Activated CD8-positive, alpha-beta T cell treated with anti-CD3 and anti-CD28 coated beads for 36 hours (primary cell): ENCODE measurements around the gene P3H1. TPM values are rescaled to one million over a fixed set of nuclear protein-coding genes. Genes with fewer than 3 reads are reported as not detected.
"Not testable (repeated sequence)": the region's sequence is repeated elsewhere in the genome, so short reads cannot be mapped to it uniquely, and the experiment has no call there.

ENCODE experiments used
- ATAC-seq: fragments of 200-7000 bp; cut with Tn5 transposase; one replicate; pipeline ENCODE4 v1.10.0; 2021; ENCODE audit warnings: mild to moderate bottlenecking, moderate library complexity
- CTCF ChIA-PET: fragments of 350-600 bp; sonication (Branson Sonifier 250); formaldehyde crosslinking; loops from one replicate; lab custom pipeline; 2021; ENCODE audit warnings: antibody characterized with exemption; lab: Charles Lee
- POLR2A ChIA-PET: fragments of 350-600 bp; sonication (Branson Sonifier 250); formaldehyde crosslinking; loops from one replicate; lab custom pipeline; 2021; ENCODE audit warnings: antibody characterized with exemption; lab: Charles Lee
- DNase-seq: peaks from one replicate; pipeline ENCODE4 v3.0.0-alpha.2; 2020
- H3K27ac Mint-ChIP-seq: one replicate; pipeline ENCODE4 v1.8.0; 2021; ENCODE audit warnings: mild to moderate bottlenecking, mixed read lengths
- H3K27me3 Mint-ChIP-seq: one replicate; pipeline ENCODE4 v1.8.0; 2021; ENCODE audit warnings: mixed read lengths
- H3K36me3 Mint-ChIP-seq: one replicate; pipeline ENCODE4 v1.8.0; 2021; ENCODE audit warnings: low read depth, mixed read lengths
- H3K4me1 Mint-ChIP-seq: one replicate; pipeline ENCODE4 v1.8.0; 2021; ENCODE audit warnings: low read depth, mixed read lengths
- H3K4me3 Mint-ChIP-seq: one replicate; pipeline ENCODE4 v1.8.0; 2021; ENCODE audit warnings: mild to moderate bottlenecking, moderate library complexity, mixed read lengths
- H3K9me3 Mint-ChIP-seq: one replicate; pipeline ENCODE4 v1.8.0; 2021; ENCODE audit warnings: mixed read lengths
- intact Hi-C: fragments of 100-400 bp; cut with micrococcal nuclease; formaldehyde crosslinking; loops from one replicate; pipeline ENCODE4 v1.10.0; 2022
- total RNA-seq, 2 experiments: library from RNA; stranded (reverse); gene quantifications; one replicate each; pipeline ENCODE4 v1.2.3, GENCODE V29; 2021
- TF ChIP-seq, protein P1 (sequence below): fragments of 200-600 bp; IDR thresholded peaks from one replicate; pipeline ENCODE4 v1.8.0; 2022; ENCODE audit warnings: antibody characterized with exemption, mild to moderate bottlenecking

Gene P3H1, protein sequence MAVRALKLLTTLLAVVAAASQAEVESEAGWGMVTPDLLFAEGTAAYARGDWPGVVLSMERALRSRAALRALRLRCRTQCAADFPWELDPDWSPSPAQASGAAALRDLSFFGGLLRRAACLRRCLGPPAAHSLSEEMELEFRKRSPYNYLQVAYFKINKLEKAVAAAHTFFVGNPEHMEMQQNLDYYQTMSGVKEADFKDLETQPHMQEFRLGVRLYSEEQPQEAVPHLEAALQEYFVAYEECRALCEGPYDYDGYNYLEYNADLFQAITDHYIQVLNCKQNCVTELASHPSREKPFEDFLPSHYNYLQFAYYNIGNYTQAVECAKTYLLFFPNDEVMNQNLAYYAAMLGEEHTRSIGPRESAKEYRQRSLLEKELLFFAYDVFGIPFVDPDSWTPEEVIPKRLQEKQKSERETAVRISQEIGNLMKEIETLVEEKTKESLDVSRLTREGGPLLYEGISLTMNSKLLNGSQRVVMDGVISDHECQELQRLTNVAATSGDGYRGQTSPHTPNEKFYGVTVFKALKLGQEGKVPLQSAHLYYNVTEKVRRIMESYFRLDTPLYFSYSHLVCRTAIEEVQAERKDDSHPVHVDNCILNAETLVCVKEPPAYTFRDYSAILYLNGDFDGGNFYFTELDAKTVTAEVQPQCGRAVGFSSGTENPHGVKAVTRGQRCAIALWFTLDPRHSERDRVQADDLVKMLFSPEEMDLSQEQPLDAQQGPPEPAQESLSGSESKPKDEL
- total RNA-seq = 10 to 100 TPM; 34.7 to 34.8 TPM

DNA sequence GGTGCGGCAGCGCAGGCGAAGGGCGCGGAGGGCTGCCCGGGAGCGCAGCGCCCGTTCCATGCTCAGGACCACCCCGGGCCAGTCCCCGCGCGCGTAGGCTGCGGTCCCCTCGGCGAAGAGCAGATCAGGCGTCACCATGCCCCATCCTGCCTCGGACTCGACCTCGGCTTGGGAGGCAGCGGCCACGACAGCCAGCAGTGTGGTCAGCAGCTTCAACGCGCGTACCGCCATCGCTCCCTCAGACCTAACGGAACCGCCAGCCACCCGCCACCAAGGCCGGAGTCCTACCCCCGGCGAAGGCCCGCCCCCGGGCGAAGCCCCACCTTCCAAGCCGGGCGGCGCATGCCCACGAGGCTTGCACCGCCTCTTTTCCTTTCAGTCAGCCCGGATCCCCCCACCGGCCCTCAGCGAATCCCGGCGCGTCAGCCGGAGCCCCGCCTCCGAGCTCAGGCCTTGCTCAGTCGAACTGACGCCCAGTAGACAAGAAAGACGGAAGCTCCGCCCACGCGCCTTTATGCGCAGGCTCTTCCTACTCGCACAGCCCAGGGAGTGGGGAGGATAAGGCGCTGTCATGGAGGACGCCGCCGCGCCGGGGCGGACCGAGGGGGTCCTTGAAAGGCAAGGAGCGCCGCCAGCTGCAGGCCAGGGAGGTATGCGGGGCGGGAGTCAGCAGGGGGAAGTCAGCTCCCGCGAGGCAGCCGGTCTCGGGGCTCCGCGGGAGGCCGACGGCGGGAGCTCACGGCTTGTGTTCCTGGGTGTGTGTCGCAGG is at the start of gene P3H1, which contains the start of gene C1orf50:
Gene P3H1, minus strand, starts transcription at position 288 of the 769 bp plus-strand sequence. Its CDS starts 57 bp downstream, at position 231.
Gene C1orf50, plus strand, starts transcription at position 509 of the 769 bp plus-strand sequence. Its CDS starts 63 bp downstream, at position 572.
- H3K9me3 Mint-ChIP-seq = no peaks in the 10 kb centered on the region
- TF ChIP-seq, protein P1, sequence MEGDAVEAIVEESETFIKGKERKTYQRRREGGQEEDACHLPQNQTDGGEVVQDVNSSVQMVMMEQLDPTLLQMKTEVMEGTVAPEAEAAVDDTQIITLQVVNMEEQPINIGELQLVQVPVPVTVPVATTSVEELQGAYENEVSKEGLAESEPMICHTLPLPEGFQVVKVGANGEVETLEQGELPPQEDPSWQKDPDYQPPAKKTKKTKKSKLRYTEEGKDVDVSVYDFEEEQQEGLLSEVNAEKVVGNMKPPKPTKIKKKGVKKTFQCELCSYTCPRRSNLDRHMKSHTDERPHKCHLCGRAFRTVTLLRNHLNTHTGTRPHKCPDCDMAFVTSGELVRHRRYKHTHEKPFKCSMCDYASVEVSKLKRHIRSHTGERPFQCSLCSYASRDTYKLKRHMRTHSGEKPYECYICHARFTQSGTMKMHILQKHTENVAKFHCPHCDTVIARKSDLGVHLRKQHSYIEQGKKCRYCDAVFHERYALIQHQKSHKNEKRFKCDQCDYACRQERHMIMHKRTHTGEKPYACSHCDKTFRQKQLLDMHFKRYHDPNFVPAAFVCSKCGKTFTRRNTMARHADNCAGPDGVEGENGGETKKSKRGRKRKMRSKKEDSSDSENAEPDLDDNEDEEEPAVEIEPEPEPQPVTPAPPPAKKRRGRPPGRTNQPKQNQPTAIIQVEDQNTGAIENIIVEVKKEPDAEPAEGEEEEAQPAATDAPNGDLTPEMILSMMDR = no peak
- ChIA-PET POLR2A (interaction anchor here (0.7 to 2.3 kb wide), 23 partner anchors 13 to 405 kb away, joined by 3 to 21 read pairs (median 5); partner anchors contain the start of genes CFAP57, EBNA1BP2, ERMAP and PPIH), CTCF (interaction anchor here (0.6 to 4.6 kb wide), 18 partner anchors 10 to 481 kb away, joined by 3 to 41 read pairs (median 5); partner anchors contain the start of gene ZNF691)
- peaks cover 26% of the 10 kb centered on the region for H3K4me1 Mint-ChIP-seq
- H3K27me3 Mint-ChIP-seq = no peaks in the 10 kb centered on the region
- H3K27ac Mint-ChIP-seq = peak within 1 kb of the TSS; percentile 91
- intact Hi-C loops = no loop called here
- no peak within 1 kb of the TSS for H3K4me3 Mint-ChIP-seq
- ATAC-seq (peak; percentile 95), DNase-seq (peak; percentile 100)
- H3K36me3 Mint-ChIP-seq = peaks cover 15% of the 10 kb centered on the region

DNA sequence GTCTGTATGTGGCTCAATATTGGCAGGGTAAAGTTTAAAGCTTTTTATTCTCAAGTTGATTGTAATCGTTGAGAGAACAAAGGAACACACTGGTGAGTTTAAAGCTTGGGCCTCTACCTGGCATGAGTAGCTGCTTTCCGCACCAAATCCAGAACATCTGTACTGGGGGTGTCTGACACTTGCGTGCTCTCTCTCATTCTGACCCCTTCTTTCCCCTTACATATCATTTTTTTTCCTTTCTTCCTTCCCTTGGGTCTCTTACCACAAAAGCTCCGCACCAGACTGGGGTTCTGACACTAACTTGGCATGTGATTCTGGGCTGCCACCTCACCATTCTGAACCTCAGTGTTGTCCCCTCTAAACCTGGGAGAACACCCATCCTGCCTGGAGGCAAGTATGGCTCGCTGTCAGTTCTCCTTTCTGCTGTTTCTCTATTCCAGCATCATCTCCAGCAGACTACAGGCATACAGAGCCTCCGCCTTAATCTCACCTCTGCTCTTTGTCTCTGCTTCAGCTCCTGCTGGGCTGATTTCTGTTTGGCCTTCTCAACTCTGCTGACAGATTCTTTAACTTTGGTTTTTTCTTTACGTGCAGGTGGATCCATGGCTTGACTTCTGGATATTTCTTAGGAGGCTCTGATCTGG is 49.2 kb upstream of the P3H1 start:
- POLR2A ChIA-PET = interaction anchor here (0.7 to 2.6 kb wide), 11 partner anchors 19 to 157 kb away, joined by 3 to 11 read pairs (median 4); partner anchors contain the start of genes C1orf50, P3H1, PPIH and TMEM269
- Mint-ChIP-seq H3K4me3 (peak overlapping the region; percentile 71), H3K36me3 (peaks cover 1% of the 10 kb centered on the region), H3K27ac (peak overlapping the region; percentile 82), H3K9me3 (no peaks in the 10 kb centered on the region), H3K4me1 (peaks cover 23% of the 10 kb centered on the region), H3K27me3 (no peaks in the 10 kb centered on the region)
- intact Hi-C loops = no loop called here
- ATAC-seq = peak; percentile 0
- TF ChIP-seq, protein P1 = no peak
- CTCF ChIA-PET = interaction anchor here (0.8 to 2.4 kb wide), 5 partner anchors 30 to 50 kb away, joined by 3 to 6 read pairs (median 3); partner anchors contain the start of gene ZNF691
- DNase-seq = peak; percentile 16

DNA sequence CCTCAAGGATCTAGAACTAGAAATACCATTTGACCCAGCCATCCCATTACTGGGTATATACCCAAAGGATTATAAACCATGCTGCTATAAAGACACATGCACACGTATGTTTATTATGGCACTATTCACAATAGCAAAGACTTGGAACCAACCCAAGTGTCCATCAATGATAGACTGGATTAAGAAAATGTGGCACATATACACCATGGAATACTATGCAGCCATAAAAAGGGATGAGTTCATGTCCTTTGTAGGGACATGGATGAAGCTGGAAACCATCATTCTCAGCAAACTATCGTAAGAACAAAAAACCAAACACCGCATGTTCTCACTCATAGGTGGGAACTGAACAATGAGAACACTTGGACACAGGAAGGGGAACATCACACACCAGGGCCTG is 48.0 kb upstream of the P3H1 start:
- DNase-seq, intact Hi-C loops, POLR2A ChIA-PET, H3K36me3 Mint-ChIP-seq, ATAC-seq, H3K27ac Mint-ChIP-seq, H3K4me3 Mint-ChIP-seq, CTCF ChIA-PET, H3K27me3 Mint-ChIP-seq, H3K9me3 Mint-ChIP-seq: not testable (repeated sequence)
- peaks cover 23% of the 10 kb centered on the region for H3K4me1 Mint-ChIP-seq

DNA sequence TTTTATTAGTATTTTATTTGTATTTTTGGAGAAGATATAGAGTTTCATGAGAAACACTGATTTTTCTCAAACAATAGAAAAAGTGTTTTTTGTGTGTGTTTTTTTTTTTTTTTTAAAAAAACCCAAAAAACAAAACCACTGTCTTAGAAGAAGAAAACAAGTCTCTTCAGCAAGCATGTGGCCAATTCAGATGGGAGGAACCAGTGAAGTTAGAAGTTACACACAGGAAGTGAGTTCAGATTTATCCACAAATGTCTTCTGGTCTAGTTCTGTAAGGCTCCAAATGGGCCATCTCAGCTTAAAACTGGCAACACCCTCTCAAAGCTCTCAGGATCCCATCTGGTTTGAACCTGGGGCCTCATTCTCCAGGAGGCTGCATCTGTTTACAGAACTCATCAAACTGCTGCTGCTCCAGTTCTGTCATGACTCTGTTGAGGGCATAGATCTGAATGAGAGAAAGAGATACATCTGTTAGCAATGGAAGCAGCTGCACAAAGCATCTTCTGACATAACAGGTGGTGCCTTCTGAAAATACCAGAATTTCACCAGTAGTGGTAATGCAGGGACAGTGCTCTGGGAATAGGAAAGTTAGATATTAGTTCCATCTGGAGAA is 40.3 kb upstream of the P3H1 start:
- intact Hi-C loops = no loop called here
- no peak overlapping the region for H3K27ac Mint-ChIP-seq
- DNase-seq (no peak), ATAC-seq (no peak)
- peaks cover 3% of the 10 kb centered on the region for H3K4me1 Mint-ChIP-seq
- ChIA-PET CTCF (interaction anchor here (1.2 to 1.4 kb wide), 3 partner anchors 15 to 116 kb away, joined by 3 to 4 read pairs (median 3); no protein-coding TSS in a partner anchor), POLR2A (no interaction called here)
- TF ChIP-seq, protein P1 = no peak
- no peaks in the 10 kb centered on the region for H3K9me3 Mint-ChIP-seq
- peaks cover 6% of the 10 kb centered on the region for H3K36me3 Mint-ChIP-seq
- H3K27me3 Mint-ChIP-seq = no peaks in the 10 kb centered on the region
- H3K4me3 Mint-ChIP-seq = no peak overlapping the region
